ENCODE data around the gene SSH3.

Gene SSH3

DNA sequence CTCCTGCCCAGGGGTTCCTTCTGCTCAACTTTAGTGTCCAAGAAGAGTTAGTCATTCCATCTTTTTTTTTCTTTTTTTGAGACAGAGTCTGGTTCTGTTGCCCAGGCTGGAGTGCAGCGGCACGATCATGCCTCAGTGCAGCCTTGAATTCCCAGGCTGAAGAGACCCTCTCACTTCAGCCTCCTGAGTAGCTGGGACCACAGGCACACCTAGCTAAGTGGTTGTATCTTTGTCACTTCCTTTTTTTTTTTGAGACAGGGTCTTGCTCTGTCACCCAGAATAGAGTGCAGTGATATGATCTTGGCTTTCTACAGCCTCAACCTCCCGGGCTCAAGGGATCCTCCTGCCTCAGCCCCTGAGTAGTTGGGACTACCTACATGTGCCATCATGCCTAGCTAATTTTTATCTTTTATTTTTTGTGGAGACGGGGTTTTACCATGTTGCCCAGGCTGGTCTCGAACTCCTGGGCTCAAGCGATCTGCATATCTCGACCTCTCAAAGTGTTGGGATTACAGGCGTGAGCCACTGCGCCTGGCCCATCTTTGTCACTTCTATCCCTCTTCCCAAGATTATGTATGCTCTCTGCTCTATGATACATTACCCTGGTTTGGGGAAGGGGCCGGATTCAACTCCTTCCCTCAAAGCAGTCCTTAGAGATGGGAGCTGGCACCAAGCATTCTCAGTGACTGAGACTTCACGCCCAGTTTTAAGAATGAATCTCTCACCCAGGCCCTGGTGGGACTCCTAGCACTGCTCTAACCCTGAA lies 10.0 kb downstream of the SSH3 start:
- no peak overlapping the region for H3K27ac ChIP-seq
- TF ChIP-seq, protein P1, sequence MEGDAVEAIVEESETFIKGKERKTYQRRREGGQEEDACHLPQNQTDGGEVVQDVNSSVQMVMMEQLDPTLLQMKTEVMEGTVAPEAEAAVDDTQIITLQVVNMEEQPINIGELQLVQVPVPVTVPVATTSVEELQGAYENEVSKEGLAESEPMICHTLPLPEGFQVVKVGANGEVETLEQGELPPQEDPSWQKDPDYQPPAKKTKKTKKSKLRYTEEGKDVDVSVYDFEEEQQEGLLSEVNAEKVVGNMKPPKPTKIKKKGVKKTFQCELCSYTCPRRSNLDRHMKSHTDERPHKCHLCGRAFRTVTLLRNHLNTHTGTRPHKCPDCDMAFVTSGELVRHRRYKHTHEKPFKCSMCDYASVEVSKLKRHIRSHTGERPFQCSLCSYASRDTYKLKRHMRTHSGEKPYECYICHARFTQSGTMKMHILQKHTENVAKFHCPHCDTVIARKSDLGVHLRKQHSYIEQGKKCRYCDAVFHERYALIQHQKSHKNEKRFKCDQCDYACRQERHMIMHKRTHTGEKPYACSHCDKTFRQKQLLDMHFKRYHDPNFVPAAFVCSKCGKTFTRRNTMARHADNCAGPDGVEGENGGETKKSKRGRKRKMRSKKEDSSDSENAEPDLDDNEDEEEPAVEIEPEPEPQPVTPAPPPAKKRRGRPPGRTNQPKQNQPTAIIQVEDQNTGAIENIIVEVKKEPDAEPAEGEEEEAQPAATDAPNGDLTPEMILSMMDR (IDR thresholded peaks at IDR 0.05; ENCODE audit: low read depth, low read length, missing control alignments): no peak

DNA sequence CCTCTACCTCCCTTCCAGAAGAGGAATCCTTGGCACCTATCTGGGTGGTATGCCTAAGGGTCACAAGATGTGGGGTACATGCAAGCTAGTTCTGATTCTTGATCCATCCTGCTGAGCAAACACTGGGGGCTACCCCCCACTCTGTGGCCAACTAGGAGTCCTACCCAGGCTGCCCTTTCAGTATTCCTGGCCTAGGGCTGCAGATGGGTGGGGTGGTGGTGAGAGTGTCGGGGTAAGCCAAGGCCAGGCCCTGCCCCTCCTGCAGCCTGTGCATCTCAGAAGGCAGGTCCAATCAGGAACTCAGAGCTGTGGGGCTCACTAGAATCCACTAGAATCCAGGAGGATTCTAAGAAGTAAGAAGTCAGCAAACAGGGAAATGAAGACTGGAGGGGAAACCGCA lies 10.9 kb downstream of the SSH3 start:
- in situ Hi-C loops (cut with HindIII; ENCODE audit: low pct_ligation_motif_present, low sequenced_read_pairs): no loop called here
- no peak overlapping the region for H3K27ac ChIP-seq
- peaks cover 10% of the 10 kb centered on the region for H3K36me3 ChIP-seq (replicated peaks)
- H3K4me3 ChIP-seq (ENCODE audit: low read depth, low read length): no peak overlapping the region
- H3K27me3 ChIP-seq (replicated peaks): no peaks in the 10 kb centered on the region
- TF ChIP-seq, protein P1 (IDR thresholded peaks at IDR 0.05; ENCODE audit: low read depth, low read length, missing control alignments): no peak
- DNase-seq: no peak

More for the DNA sequence above, 10.0 kb downstream of the SSH3 start:
- Histone ChIP-seq H3K4me3 (ENCODE audit: low read depth, low read length) (no peak overlapping the region), H3K27me3 (replicated peaks) (no peaks in the 10 kb centered on the region), H3K36me3 (replicated peaks) (peaks cover 11% of the 10 kb centered on the region)
- no peak for DNase-seq
- in situ Hi-C loops (cut with HindIII; ENCODE audit: low pct_ligation_motif_present, low sequenced_read_pairs): no loop called here

DNA sequence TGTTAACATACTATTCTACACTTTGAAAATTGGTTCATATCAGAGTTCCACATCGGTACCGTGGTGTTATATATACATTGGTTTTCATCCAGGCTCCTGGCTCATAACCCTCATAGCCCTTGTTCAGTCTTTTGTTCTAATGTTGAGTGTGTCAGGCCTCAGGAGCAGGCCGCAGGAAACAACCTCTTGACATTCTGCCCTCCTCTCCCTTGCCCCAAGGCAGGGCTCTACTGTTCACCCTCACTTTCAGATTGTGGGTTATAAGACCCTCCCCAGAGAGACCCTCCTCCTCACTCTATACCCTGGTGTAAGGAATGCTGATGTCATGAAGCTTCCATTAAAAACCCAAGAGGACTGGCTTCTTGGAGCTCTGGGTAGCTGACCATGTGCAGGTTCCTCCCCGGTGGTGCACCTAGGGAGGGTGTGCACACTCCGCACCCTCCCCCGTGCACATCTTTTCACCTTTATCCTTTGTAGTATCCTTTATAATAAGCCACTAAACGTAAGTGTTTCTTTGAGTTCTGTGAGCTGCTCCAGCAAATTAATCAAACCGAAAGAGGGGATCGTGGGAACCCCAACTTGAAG lies 12.1 kb downstream of the SSH3 start:
- in situ Hi-C loops (cut with HindIII; ENCODE audit: low pct_ligation_motif_present, low sequenced_read_pairs): no loop called here
- TF ChIP-seq, protein P1 (IDR thresholded peaks at IDR 0.05; ENCODE audit: low read depth, low read length, missing control alignments): no peak
- Histone ChIP-seq H3K27ac (no peak overlapping the region), H3K36me3 (replicated peaks) (peaks cover 2% of the 10 kb centered on the region), H3K27me3 (replicated peaks) (no peaks in the 10 kb centered on the region), H3K4me3 (ENCODE audit: low read depth, low read length) (no peak overlapping the region)
- no peak for DNase-seq

DNA sequence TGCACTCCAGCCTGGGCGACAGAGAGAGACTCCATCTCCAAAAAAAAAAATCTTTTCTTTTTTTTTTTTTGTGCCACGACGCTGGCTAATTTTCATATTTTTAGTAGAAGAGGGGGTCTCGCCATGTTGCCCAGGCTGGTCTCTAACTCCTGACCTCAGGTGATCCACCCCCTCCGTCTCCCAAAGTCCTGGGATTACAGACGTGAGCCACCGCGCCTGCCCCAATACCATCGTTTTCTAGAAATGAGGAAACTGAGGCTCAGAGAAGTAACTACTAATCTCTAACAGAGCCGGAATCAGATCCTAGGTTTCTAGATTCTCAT lies 13.5 kb downstream of the SSH3 start:
- in situ Hi-C loops (cut with HindIII; ENCODE audit: low pct_ligation_motif_present, low sequenced_read_pairs): no loop called here
- no peaks in the 10 kb centered on the region for H3K36me3 ChIP-seq (replicated peaks)
- TF ChIP-seq, protein P1 (IDR thresholded peaks at IDR 0.05; ENCODE audit: low read depth, low read length, missing control alignments): no peak

DNA sequence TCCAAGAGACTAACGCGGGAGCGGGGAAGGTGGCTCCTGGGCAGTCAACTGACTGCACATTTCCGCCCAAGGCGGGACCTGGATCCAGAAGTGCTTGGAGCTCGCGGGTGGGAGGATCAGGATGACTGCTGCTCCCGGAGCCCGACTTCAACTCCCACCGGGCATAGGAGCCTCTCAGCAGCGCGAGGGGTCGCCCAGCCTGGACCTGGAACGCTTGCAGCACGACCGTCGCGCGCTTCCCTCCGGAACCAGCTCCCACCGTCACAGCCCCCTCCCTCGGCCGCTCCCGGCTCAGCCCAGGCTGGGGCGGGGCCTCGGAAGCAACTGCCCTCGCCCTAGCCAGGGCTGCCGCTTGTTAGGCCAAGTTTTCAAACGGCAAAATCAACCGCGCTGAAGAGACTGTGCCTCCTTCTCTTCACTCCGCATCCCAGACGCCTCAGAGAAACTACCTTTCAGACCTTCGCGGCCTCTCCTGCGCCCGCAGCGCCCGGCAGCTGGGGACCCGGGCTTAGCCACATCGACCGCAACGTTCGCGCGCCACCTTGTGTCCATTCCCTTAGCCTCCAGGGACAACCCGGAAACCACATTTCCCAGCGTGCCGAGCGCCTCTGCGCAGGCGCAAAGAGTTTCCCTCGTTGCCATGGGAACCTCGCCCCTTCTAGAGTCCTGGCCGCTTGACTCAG lies 14.0 kb downstream of the SSH3 start:
- Histone ChIP-seq H3K36me3 (replicated peaks) (no peaks in the 10 kb centered on the region), H3K27me3 (replicated peaks) (no peaks in the 10 kb centered on the region), H3K27ac (peak overlapping the region; percentile 55), H3K4me3 (ENCODE audit: low read depth, low read length) (peak overlapping the region; percentile 85)
- TF ChIP-seq, protein P1 (IDR thresholded peaks at IDR 0.05; ENCODE audit: low read depth, low read length, missing control alignments): peak; percentile 89
- peak; percentile 91 for DNase-seq
- in situ Hi-C loops (cut with HindIII; ENCODE audit: low pct_ligation_motif_present, low sequenced_read_pairs): no loop called here

More for the DNA sequence above, 13.5 kb downstream of the SSH3 start:
- no peak for DNase-seq
- H3K27me3 ChIP-seq (replicated peaks): no peaks in the 10 kb centered on the region
- H3K4me3 ChIP-seq (ENCODE audit: low read depth, low read length): peak overlapping the region; percentile 85
- peak overlapping the region; percentile 55 for H3K27ac ChIP-seq
